ENCODE measurements around the gene TLK1.

DNA sequence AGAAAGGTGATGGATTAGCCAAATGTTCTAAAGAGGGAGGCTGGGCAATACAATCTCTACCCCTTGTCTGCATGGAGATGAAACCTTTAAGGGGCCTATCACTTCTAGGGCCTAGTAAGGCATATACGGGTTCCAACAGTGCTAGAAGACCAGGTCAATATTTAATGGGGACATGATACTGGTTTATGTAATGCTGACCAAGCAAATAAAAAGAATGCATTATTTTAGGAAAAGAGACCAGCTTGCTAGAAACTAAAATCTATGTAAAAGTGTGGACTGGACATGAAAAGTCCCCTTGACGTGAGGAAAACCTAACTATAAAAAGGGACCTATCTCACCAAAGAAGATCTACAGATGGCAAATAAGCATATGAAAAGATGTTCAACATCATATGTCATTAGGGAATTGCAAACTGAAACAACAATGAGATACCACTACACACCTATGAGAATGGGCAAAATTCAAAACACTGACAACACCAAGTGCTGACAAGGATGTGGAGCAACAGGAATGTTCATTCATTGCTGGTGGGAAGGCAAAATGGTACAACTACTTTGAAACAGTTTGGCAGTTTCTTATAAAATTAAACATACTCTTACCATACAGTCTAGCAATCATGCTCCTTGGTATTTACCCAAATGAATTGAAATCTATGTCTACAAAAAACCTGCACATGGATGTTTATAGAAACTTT is 45.9 kb upstream of the TLK1 start:
- TF ChIP-seq CTCF (IDR thresholded peaks at IDR 0.05) (no peak), POLR2A (IDR thresholded peaks at IDR 0.05) (no peak), POLR2AphosphoS5 (IDR thresholded peaks at IDR 0.05) (no peak)
